DMS53 treated with DMSO at 0.1 percent for 48 hours (cell line): ENCODE measurements around the gene USP54.

ENCODE experiments used
- DNase-seq: peaks from one replicate; lab custom pipeline; 2025; ENCODE audit not compliant: unreplicated experiment; lab: John Stamatoyannopoulos, UW

USP54 gene

DNA sequence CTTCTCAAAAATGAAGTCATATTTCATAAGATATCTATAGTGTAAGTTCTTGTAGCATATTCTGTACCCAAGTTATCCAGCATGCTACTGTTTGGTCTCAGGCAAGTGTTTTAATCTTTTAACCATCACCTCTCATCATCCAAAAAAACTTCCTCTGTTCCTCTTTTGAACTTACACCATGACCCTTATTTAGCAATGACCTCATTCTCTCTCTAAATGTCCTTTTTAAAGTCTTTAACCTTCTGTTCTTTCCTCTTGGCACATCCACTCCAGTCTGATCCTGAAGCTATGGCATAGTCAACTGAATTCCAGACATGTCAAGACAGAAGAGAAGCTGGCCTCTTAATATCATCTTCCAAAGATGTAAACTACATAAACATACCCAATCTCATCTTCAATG, 121.6 kb downstream of the USP54 start:
- DNase-seq: no peak

DNA sequence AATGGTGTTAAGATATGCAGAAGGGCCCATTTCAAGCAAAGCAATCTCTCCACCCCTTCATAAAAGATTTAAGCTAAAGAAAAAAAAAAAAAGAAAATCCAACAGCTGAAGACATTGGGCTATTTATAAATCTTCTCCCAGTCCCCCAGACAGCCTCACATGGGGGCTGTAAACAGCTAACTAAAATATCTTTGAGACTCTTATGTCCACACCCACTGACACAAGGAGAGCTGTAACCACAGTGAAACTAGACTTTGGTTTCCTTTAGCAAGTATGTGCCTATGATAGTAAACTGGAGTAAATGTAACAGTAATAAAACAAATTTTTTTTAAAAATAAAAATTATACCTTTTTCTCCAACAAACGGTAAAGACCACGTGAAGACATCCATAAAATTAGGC, 123.9 kb downstream of the USP54 start:
- DNase-seq: no peak

DNA sequence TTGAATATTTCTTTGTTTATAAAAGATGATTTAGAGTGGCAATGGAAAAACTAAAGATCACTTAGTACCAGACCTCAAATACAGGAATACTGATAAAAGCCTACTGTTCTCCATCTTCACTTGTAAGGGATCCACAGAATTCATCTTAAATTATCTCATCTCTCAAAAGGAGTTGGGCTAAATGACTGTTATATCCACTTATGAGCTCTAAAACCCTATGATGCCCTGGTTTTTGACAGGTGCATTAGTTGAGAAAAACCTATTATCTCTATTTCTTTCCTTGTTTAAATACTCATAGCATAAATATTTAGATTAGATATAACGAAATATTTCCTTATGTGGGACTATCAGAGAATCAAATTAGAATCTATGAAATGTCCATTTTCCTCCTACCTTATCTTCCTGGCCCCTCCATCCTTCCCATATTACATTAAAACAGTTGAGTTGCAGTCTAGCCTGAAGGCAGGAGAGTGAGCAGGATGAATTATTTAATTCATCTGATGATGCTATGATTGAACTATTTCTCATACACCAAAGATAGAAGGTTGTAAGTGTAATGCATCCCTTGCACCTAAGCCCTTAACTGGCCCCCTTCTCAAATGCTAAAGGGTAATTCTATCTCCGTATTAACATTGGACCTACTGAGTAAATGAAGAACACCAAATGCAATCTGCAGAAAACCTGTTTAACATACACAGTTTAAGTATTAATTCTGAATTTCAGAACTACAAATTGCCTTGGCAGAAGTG, 125.0 kb downstream of the USP54 start:
- no peak for DNase-seq

DNA sequence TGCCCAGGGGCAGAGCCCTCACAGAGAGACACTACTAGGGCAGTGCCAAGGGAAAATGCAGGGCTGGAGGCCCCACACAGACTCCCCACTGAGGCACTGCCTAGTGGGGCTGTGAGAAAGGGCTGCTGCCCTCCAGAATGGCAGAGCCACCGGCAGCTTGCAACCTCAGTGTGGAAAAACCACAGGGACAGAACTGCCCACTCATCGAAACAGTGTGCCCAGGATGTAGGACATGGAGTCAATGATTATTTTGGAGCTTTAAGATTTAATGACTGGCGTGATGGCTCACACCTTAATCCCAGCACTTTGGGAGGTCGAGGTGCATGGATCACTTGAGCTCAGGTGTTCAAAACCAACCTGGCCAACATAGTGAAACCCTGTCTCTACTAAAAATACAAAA, 130.2 kb downstream of the USP54 start:
- no peak for DNase-seq

DNA sequence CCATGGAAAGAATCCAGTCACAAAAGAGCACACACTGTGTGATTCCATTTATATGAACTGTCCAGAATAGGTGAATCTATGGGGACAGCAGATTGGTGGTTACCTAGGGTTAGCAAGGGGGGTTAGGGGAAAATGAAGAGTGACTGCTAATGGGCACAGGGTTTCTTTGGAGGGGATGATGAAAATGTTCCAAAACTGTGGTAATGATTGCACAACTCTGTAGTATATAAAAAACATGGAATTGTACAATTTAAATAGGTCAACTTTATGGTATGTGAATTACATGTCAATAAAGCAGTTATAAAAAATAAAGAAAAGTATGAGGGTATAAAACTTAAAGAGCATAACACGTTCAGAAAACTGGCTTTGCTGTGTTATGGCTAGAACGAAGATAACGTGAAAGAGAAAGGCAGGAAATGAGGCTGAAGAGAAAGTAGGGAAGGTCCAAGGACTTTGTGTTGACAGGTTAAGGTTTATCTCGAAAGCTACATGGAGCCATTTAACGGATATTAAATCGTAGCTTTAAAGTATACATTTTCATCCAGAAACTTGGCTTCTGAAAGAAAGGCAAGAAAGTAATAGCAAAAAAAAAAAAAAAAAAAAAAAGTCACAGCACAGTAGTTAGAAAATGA, 131.3 kb downstream of the USP54 start:
- no peak for DNase-seq

DNA sequence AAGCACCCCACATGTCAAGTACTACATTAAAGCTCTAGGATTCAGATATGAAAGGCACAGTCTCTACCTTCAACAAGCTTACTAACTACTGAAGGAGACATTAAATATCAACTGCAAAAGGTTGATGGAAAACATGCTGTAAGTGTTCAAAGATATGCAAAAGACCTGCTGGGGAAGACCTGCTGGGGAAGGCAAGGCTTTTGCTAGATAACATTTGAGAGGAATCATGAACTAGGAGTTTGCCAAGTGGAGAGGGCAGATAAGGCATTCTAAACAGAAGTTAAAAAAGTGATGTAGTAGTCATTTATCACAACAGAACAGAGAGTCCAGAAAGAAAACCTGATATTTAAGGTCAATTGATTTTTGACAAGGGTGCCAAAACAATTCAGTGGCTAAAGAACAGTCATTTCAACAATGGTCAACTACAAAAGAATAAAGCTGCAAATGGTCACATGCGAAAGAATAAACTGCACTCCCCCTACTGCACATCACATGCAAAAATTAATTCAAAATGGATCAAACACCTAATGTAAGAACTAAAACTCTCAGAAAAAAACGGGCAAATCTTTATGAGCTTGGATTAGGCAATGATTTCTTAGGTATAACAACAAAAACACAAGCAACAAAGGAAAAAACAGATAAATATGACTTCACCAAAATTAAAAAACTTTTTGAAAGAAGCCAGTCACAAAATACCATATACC, 134.8 kb downstream of the USP54 start:
- no peak for DNase-seq

DNA sequence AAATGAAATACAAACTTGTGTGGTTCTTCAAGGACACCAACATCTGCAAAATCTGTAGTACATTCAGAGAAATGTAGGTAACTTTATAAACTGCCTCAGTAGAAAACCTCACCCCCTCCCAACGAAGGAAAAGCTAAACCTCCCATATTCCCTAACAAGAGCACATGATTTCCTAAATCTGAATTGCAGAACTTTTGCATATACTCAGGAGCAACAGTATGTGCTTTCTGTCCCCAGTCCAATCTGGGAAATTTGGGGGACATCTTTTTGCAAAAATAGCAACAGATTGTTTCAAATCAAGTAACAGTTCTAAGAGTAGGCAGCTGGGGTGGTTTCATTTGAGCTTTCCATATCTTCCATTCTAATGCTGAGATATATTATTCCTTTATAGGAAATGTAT, 142.0 kb downstream of the USP54 start:
- no peak for DNase-seq

DNA sequence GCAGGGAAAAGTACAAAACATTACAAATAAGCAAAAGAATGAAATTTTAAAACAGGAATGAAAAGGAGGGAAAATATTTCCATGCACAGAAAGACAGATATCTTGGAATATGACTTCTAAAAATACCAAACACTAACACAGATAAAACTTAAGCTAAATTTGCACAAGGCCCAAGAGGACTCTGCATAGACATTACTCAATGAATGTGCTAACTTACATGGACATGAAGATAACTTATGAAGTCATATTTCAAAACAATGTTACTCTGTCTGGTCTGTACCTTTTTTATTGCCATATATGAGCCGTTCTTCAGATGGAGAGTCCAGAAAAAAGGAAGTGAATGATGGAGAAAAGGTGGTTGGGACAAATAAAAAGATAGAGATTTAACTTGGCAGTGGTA, 142.8 kb downstream of the USP54 start:
- DNase-seq: no peak
